GM18907 (cell line): ENCODE data around the gene CAPN7.

Experiments
- ATAC-seq: cut with Tn5 transposase; IDR thresholded peaks from one replicate; pipeline ENCODE4 v1.9.1; 2021; ENCODE audit warnings: mild to moderate bottlenecking, moderate library complexity; ENCODE audit not compliant: unreplicated experiment

The CAPN7 gene

GRCh38 chr3:15243822-15244482, 37.9 kb downstream of the CAPN7 start:
- no peak for ATAC-seq

GRCh38 chr3:15246186-15246585, 40.1 kb downstream of the CAPN7 start:
- ATAC-seq, result no peak

GRCh38 chr3:15253023-15253697, 47.1 kb downstream of the CAPN7 start:
- no peak for ATAC-seq

- no peak for ATAC-seq
Measured at GRCh38 chr3:15255215-15255614, 49.2 kb downstream of the CAPN7 start.

- ATAC-seq, result no peak
Measured at GRCh38 chr3:15256861-15257341, 50.9 kb downstream of the CAPN7 start.

GRCh38 chr3:15258720-15259119, 52.7 kb downstream of the CAPN7 start:
- no peak for ATAC-seq

- ATAC-seq, result no peak
Measured at GRCh38 chr3:15260531-15260930, 54.5 kb downstream of the CAPN7 start.

GRCh38 chr3:15261274-15261673, 55.2 kb downstream of the CAPN7 start:
- ATAC-seq, result no peak

- ATAC-seq, result no peak
Measured at GRCh38 chr3:15262021-15262420, 56.0 kb downstream of the CAPN7 start.

GRCh38 chr3:15263120-15263519, 57.1 kb downstream of the CAPN7 start:
- no peak for ATAC-seq

- ATAC-seq, result no peak
Measured at GRCh38 chr3:15263926-15264325, 57.9 kb downstream of the CAPN7 start.

GRCh38 chr3:15264486-15264885, 58.4 kb downstream of the CAPN7 start:
- no peak for ATAC-seq

GRCh38 chr3:15265655-15266509, 59.8 kb downstream of the CAPN7 start:
- no peak for ATAC-seq

GRCh38 chr3:15266510-15267376, 60.7 kb downstream of the CAPN7 start:
- ATAC-seq, result no peak

GRCh38 chr3:15267502-15267901, 61.5 kb downstream of the CAPN7 start:
- ATAC-seq, result no peak

GRCh38 chr3:15268033-15268631, 62.1 kb downstream of the CAPN7 start:
- no peak for ATAC-seq

- peak; percentile 54 for ATAC-seq
Measured at GRCh38 chr3:15269091-15269989, 63.3 kb downstream of the CAPN7 start.

- no peak for ATAC-seq
Measured at GRCh38 chr3:15271030-15271429, 65.0 kb downstream of the CAPN7 start.

GRCh38 chr3:15271785-15272381, 65.8 kb downstream of the CAPN7 start:
- peak; percentile 70 for ATAC-seq
